ENCODE data around the gene CHKA.

CHKA gene

GRCh38 chr11:68142441-68143309 is 21.5 kb upstream of the CHKA start:
- DNase-seq (ENCODE audit: low read depth in 2 of 2), result no peak

DNA sequence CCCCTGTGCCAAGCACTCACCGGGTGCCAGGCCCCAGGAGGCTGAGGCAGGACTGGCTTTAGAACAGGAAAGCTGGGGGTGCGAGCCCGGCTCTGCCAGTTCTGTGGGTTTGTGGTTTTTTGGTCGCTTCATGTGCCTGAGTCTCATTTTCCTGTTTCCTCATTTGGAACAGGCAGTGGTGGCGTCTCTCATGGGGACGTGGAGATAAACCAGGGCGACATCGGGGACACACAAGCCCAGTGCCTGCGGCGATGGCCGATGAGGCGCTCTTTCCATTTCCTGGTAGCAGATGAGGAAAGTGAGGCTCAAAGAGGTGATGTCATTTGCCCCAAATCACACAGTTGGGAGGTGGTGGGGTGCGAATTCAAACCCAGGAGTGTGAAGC is 20.8 kb upstream of the CHKA start:
- DNase-seq (ENCODE audit: low read depth in 2 of 2), result peak in 1 of 2 donors; percentile 24

DNA sequence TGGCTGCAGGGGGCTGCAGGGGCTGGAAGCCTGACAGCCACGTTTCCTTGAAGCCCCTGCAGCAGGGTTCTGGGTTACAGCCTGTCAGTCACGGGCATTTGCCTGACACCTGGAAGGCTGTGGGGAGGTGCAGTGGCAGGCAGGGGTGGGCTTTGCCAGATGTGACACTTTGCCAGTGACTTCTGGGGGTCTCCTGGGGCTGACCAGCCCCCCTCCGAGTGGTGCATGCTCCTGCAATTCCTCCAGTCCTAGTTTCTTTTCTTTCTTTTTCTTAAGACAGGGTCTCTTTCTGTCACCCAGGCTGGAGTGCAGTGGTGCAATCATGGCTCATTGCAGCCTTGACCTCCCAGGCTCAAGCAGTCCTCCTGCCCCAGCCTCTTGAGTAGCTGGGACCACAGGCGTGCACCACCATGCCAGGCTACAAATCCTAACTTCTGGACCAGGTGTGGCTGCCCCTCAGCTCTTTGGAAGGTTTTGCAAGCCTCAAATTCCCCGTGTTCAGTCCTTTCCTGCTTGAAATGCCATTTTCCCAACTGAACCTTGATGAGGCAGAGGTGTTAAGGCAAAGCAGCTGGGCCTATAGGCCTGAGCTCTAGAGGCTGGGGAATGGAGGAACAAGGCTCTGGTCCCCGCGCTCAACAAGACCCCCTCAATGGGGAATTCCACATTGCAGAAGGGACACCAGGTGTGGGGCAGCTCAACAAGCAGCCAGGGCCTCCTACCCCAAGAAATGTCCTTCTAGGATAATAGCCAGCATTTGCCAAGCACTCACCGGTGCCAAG is 20.2 kb upstream of the CHKA start:
- DNase-seq (ENCODE audit: low read depth in 2 of 2), result no peak

GRCh38 chr11:68140496-68141245 is 19.5 kb upstream of the CHKA start:
- no peak for DNase-seq (ENCODE audit: low read depth in 2 of 2)

GRCh38 chr11:68138237-68138636 is 17.0 kb upstream of the CHKA start:
- DNase-seq (ENCODE audit: low read depth in 2 of 2), result no peak

- no peak for DNase-seq (ENCODE audit: low read depth in 2 of 2)
These were observed 16.6 kb upstream of the CHKA start for GRCh38 chr11:68137833-68138232.

GRCh38 chr11:68136866-68137265 is 15.7 kb upstream of the CHKA start:
- no peak for DNase-seq (ENCODE audit: low read depth in 2 of 2)

DNA sequence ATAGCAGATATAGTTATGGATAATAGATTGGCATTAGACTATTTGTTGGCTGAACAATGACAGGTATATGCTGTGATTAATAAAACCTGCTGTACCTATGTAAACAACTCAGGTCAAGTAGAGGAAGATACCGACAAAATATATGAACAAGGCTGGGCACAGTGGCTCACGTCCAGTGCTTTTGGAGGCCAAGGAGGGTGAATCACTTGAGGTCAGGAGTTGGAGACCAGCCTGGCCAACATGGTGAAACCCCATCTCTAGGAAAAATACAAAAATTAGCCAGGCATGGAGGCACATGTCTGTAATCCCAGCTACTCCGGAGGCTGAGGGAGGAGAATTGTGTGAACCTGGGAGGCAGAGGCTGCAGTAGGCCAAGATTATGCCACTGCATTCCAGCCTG is 14.0 kb upstream of the CHKA start:
- no peak for DNase-seq (ENCODE audit: low read depth in 2 of 2)

DNA sequence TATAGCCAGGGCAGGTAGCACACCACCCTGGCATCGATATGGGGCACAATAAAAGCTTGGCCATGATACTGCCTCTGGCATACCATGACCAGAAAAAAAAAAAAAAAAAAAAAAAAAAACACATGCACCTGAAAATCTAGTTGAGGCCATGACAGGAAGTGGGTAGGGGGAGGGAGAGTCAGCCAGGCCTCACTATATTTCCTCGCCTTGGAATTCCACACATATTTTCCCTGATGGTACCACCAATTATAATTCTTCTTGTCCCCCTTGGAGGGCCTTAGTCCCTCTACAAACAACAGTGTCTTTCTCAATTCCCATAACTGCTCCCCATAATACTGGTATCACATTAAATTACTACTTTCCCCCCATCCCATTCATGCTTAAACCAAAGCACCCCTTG is 12.6 kb upstream of the CHKA start:
- no peak for DNase-seq (ENCODE audit: low read depth in 2 of 2)

GRCh38 chr11:68130121-68130520 is 8.9 kb upstream of the CHKA start:
- DNase-seq (ENCODE audit: low read depth in 2 of 2), result no peak

DNA sequence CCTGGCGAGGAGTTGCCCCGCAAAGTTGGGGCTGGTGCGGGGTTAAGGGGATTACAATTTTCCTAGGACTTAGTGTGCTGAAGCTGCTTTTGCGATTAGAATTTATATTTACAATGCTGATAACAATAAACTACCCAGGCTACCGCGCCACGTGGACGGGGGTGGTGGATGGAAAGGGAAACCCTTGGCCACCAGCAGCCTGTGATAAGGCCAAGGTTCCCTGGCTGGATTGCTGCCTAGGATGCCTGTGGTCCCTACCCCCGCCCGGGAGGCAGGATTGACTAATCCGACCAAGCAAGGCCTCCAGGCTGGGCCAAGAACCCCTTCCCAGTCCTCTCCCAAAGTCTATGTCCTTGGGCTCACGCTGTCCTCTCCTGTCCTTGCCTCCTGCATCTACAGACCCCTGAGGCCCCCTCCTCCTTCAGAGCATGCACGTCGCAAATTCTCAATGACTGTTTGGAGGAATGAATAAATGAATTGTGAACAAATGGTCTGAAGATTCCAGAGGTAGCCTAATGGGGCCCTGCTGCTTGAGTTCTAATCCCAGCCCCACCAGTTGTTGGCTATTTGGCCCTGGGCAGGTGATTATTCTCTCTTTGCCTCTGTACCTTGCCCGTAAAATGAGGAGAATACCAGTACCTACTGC is 7.6 kb upstream of the CHKA start:
- no peak for DNase-seq (ENCODE audit: low read depth in 2 of 2)

GRCh38 chr11:68127714-68128681 is 6.8 kb upstream of the CHKA start:
- DNase-seq (ENCODE audit: low read depth in 2 of 2), result no peak

- DNase-seq (ENCODE audit: low read depth in 2 of 2), result no peak
These were observed 4.0 kb upstream of the CHKA start for GRCh38 chr11:68125164-68125563.

DNA sequence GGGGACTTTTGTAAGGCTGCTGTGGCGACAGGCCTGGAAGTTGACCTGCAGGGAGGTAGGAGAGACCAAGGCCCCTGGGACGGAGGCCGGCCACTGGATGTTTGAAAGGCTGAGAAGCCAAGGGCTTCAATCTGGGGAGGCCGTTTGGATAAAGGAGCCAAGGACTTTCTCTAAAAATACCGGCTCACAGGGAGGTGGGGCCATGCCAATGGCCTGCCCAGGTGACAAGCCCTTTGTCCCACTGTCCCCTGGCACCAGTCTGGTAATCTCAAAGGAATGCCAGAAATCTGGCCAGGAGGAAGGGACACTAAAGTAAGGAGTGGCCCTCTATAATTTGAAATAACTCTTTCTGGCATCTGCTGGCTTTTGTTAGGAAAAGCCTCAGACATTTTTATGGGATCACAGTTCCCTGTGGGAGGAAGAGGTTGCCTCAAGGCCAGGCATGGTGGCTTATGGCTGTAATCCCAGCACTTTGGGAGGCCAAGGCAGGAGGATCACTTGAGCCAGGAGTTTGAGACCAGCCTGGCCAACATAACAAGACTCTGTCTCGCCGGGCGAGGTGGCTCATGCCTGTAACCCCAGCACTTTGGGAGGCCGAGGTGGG is 1.9 kb upstream of the CHKA start:
- no peak for DNase-seq (ENCODE audit: low read depth in 2 of 2)

GRCh38 chr11:68120273-68121066 is 718 bp downstream of the CHKA start:
- DNase-seq (ENCODE audit: low read depth in 2 of 2), result no peak

- no peak for DNase-seq (ENCODE audit: low read depth in 2 of 2)
These were observed 2.3 kb downstream of the CHKA start for GRCh38 chr11:68118706-68119448.

- DNase-seq (ENCODE audit: low read depth in 2 of 2), result no peak
These were observed 3.2 kb downstream of the CHKA start for GRCh38 chr11:68117853-68118470.

GRCh38 chr11:68116974-68117373 is 4.2 kb downstream of the CHKA start:
- DNase-seq (ENCODE audit: low read depth in 2 of 2), result no peak

All from stimulated activated CD8-positive, alpha-beta memory T cell treated with anti-CD3 and anti-CD28 coated beads, Interleukin-2, amount 100 ng/mL, for 1 hour (primary cell).